ENCODE data around the gene ADGRG6. TPM values are rescaled to one million over a fixed set of nuclear protein-coding genes. Genes with fewer than 3 reads are reported as not detected.

ADGRG6 gene
- total RNA-seq, 1 donor from 2014 or later: 0.39 TPM

GRCh38 chr6:142408409-142408808 is 106.6 kb downstream of the ADGRG6 start:
- Histone ChIP-seq H3K27ac (no peak overlapping the region), H3K9ac (no peak overlapping the region), H3K36me3 (no peaks in the 10 kb centered on the region), H3F3A (ENCODE audit: low read depth) (no peaks in the 10 kb centered on the region), H3K4me3 (no peak overlapping the region), H3K27me3 (no peaks in the 10 kb centered on the region), H3K4me1 (no peaks in the 10 kb centered on the region), H3K9me3 (ENCODE audit: low read depth) (no peaks in the 10 kb centered on the region), H4K20me1 (ENCODE audit: low read depth) (no peaks in the 10 kb centered on the region), H3K4me2 (no peak overlapping the region), H2AFZ (replicated peaks) (no peak overlapping the region), H3K79me2 (ENCODE audit: low read depth) (no peaks in the 10 kb centered on the region)
- Mint-ChIP-seq H3K9me3 (no peaks in the 10 kb centered on the region), H3K27ac (no peak overlapping the region), H3K4me3 (no peak overlapping the region), H3K36me3 (no peaks in the 10 kb centered on the region), H3K4me1 (no peaks in the 10 kb centered on the region), H3K27me3 (ENCODE audit: insufficient read depth, low read depth) (no peaks in the 10 kb centered on the region)
- DNase-seq (ENCODE audit: low spot score): no peak
- TF ChIP-seq EZH2phosphoT487 (IDR thresholded peaks at IDR 0.05) (no peak), CTCF (IDR thresholded peaks at IDR 0.05) (peak; percentile 15), EZH2 (IDR thresholded peaks at IDR 0.05) (no peak)

- Histone ChIP-seq H3K9ac (no peak overlapping the region), H3K79me2 (ENCODE audit: low read depth) (no peaks in the 10 kb centered on the region), H3K9me3 (ENCODE audit: low read depth) (no peaks in the 10 kb centered on the region), H2AFZ (replicated peaks) (no peak overlapping the region), H3K36me3 (no peaks in the 10 kb centered on the region), H3K4me1 (no peaks in the 10 kb centered on the region), H4K20me1 (ENCODE audit: low read depth) (no peaks in the 10 kb centered on the region), H3F3A (ENCODE audit: low read depth) (no peaks in the 10 kb centered on the region), H3K4me3 (no peak overlapping the region), H3K4me2 (no peak overlapping the region), H3K27ac (no peak overlapping the region), H3K27me3 (no peaks in the 10 kb centered on the region)
- Mint-ChIP-seq H3K4me3 (no peak overlapping the region), H3K9me3 (no peaks in the 10 kb centered on the region), H3K36me3 (no peaks in the 10 kb centered on the region), H3K27me3 (ENCODE audit: insufficient read depth, low read depth) (no peaks in the 10 kb centered on the region), H3K4me1 (no peaks in the 10 kb centered on the region), H3K27ac (no peak overlapping the region)
- TF ChIP-seq EZH2phosphoT487 (IDR thresholded peaks at IDR 0.05) (no peak), EZH2 (IDR thresholded peaks at IDR 0.05) (no peak), CTCF (IDR thresholded peaks at IDR 0.05) (no peak)
- DNase-seq (ENCODE audit: low spot score): no peak
These were observed 108.0 kb downstream of the ADGRG6 start for GRCh38 chr6:142409794-142410193.

GRCh38 chr6:142411145-142411544 is 109.3 kb downstream of the ADGRG6 start:
- H3K27ac Mint-ChIP-seq: no peak overlapping the region
- no peak overlapping the region for H2AFZ ChIP-seq (replicated peaks)
- TF ChIP-seq EZH2phosphoT487 (IDR thresholded peaks at IDR 0.05): no peak
- no peak for TF ChIP-seq EZH2 (IDR thresholded peaks at IDR 0.05)
- TF ChIP-seq CTCF (IDR thresholded peaks at IDR 0.05): no peak
- no peak overlapping the region for H3K4me2 ChIP-seq
- no peaks in the 10 kb centered on the region for H3K9me3 ChIP-seq (ENCODE audit: low read depth)
- peaks cover 1% of the 10 kb centered on the region for H3K36me3 Mint-ChIP-seq
- H3K4me3 ChIP-seq: no peak overlapping the region
- no peaks in the 10 kb centered on the region for H3K9me3 Mint-ChIP-seq
- H3K79me2 ChIP-seq (ENCODE audit: low read depth): no peaks in the 10 kb centered on the region
- no peak for DNase-seq (ENCODE audit: low spot score)
- H3K27me3 Mint-ChIP-seq (ENCODE audit: insufficient read depth, low read depth): peaks cover 2% of the 10 kb centered on the region
- H3K36me3 ChIP-seq: no peaks in the 10 kb centered on the region
- no peak overlapping the region for H3K4me3 Mint-ChIP-seq
- H3F3A ChIP-seq (ENCODE audit: low read depth): no peaks in the 10 kb centered on the region
- H3K27ac ChIP-seq: no peak overlapping the region
- H3K4me1 Mint-ChIP-seq: peaks cover 6% of the 10 kb centered on the region
- H3K9ac ChIP-seq: no peak overlapping the region
- no peaks in the 10 kb centered on the region for H3K27me3 ChIP-seq
- no peaks in the 10 kb centered on the region for H3K4me1 ChIP-seq
- H4K20me1 ChIP-seq (ENCODE audit: low read depth): no peaks in the 10 kb centered on the region
